ENCODE results near the gene KCNMA1. TPM values are rescaled to one million over a fixed set of nuclear protein-coding genes. Genes with fewer than 3 reads are reported as not detected.

KCNMA1 gene
- total RNA-seq, 2 donors from 2014 or later = 5.9 to 9.3 TPM

- no peak for TF ChIP-seq POLR2A (IDR thresholded peaks at IDR 0.05)
- TF ChIP-seq CTCF (IDR thresholded peaks at IDR 0.05) = no peak
- Histone ChIP-seq H3K27me3 (no peaks in the 10 kb centered on the region), H3K9me3 (no peaks in the 10 kb centered on the region), H3K4me3 (no peak overlapping the region), H3K36me3 (replicated peaks in 1 of 2; ENCODE audit: insufficient read depth in 1 of 2, low read depth in 2 of 2) (no peaks in the 10 kb centered on the region), H3K4me1 (peaks cover 50% of the 10 kb centered on the region), H3K27ac (peak overlapping the region in 2 of 4 donors; percentile 8 to 27)
- 40 to 60% methylated on average over 5 of the region's 5 CpGs for WGBS, 2 donors
- intact Hi-C loops (cut with DNase I) = no loop called here
- DNase-seq (no peak), ATAC-seq (no peak)
Observed at GRCh38 chr10:77386838-77387237, 250.8 kb downstream of the KCNMA1 start.

- Histone ChIP-seq H3K27ac (no peak overlapping the region), H3K4me1 (peaks cover 45% of the 10 kb centered on the region), H3K36me3 (replicated peaks in 1 of 2; ENCODE audit: insufficient read depth in 1 of 2, low read depth in 2 of 2) (no peaks in the 10 kb centered on the region), H3K27me3 (no peaks in the 10 kb centered on the region), H3K4me3 (no peak overlapping the region), H3K9me3 (no peaks in the 10 kb centered on the region)
- TF ChIP-seq POLR2A (IDR thresholded peaks at IDR 0.05) (no peak), CTCF (IDR thresholded peaks at IDR 0.05) (no peak)
- intact Hi-C loops (cut with DNase I) = no loop called here
- ATAC-seq (no peak), DNase-seq (no peak)
- WGBS, 2 donors = 61 to 64% methylated on average over 4 of the region's 4 CpGs
Observed at GRCh38 chr10:77386365-77386764, 251.2 kb downstream of the KCNMA1 start.

- Histone ChIP-seq H3K4me3 (no peak overlapping the region), H3K4me1 (peaks cover 35% of the 10 kb centered on the region), H3K9me3 (no peaks in the 10 kb centered on the region), H3K27me3 (no peaks in the 10 kb centered on the region), H3K27ac (no peak overlapping the region), H3K36me3 (replicated peaks in 1 of 2; ENCODE audit: insufficient read depth in 1 of 2, low read depth in 2 of 2) (no peaks in the 10 kb centered on the region)
- DNase-seq (no peak), ATAC-seq (no peak)
- TF ChIP-seq POLR2A (IDR thresholded peaks at IDR 0.05) = no peak
- TF ChIP-seq CTCF (IDR thresholded peaks at IDR 0.05) = no peak
- intact Hi-C loops (cut with DNase I) = no loop called here
- 64 to 65% methylated on average over 2 of the region's 2 CpGs for WGBS, 2 donors
Observed at GRCh38 chr10:77385315-77385714, 252.3 kb downstream of the KCNMA1 start.

- TF ChIP-seq CTCF (IDR thresholded peaks at IDR 0.05) (no peak), POLR2A (IDR thresholded peaks at IDR 0.05) (no peak)
- peaks cover 31% of the 10 kb centered on the region for H3K4me1 ChIP-seq
- no peaks in the 10 kb centered on the region for H3K9me3 ChIP-seq
- H3K36me3 ChIP-seq (replicated peaks in 1 of 2; ENCODE audit: insufficient read depth in 1 of 2, low read depth in 2 of 2) = no peaks in the 10 kb centered on the region
- WGBS, 2 donors = 88 to 90% methylated on average over 9 to 14 of the region's 14 CpGs
- ATAC-seq (peak; percentile 20), DNase-seq (no peak)
- intact Hi-C loops (cut with DNase I) = no loop called here
- no peak overlapping the region for H3K4me3 ChIP-seq
- H3K27ac ChIP-seq = no peak overlapping the region
- H3K27me3 ChIP-seq = no peaks in the 10 kb centered on the region
Observed at GRCh38 chr10:77383861-77384553, 253.6 kb downstream of the KCNMA1 start.

- H3K9me3 ChIP-seq = no peaks in the 10 kb centered on the region
- ATAC-seq (no peak), DNase-seq (no peak)
- H3K27me3 ChIP-seq = no peaks in the 10 kb centered on the region
- H3K4me3 ChIP-seq = no peak overlapping the region
- TF ChIP-seq CTCF (IDR thresholded peaks at IDR 0.05) = no peak
- intact Hi-C loops (cut with DNase I) = no loop called here
- H3K36me3 ChIP-seq (replicated peaks in 1 of 2; ENCODE audit: insufficient read depth in 1 of 2, low read depth in 2 of 2) = no peaks in the 10 kb centered on the region
- no peak overlapping the region for H3K27ac ChIP-seq
- H3K4me1 ChIP-seq = peaks cover 31% of the 10 kb centered on the region
- WGBS, 2 donors = 83 to 85% methylated on average over 4 of the region's 4 CpGs
Observed at GRCh38 chr10:77381750-77382149, 255.9 kb downstream of the KCNMA1 start.
